Measurements from ENCODE around the gene RNASEH1.

DNA sequence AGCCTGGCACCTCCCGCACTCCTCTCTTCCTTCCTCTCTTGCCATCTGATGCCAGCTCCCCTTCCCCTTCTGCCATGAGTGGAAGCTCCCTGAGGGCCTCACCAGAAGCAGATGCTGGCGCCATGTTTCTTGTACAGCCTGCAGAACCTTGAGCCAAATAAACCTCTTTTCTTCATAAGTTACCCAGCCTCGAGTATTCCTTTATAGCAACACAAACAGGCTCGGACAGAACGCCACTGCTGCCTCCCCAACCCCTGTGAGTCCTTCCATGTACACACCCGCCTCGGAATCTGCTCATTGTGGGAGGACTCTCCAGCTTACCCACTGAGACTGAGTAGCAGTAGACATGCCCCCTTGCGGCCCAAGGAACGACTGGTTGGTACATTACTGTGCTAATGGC is 8.7 kb upstream of the RNASEH1 start:
- TF ChIP-seq, protein P1, sequence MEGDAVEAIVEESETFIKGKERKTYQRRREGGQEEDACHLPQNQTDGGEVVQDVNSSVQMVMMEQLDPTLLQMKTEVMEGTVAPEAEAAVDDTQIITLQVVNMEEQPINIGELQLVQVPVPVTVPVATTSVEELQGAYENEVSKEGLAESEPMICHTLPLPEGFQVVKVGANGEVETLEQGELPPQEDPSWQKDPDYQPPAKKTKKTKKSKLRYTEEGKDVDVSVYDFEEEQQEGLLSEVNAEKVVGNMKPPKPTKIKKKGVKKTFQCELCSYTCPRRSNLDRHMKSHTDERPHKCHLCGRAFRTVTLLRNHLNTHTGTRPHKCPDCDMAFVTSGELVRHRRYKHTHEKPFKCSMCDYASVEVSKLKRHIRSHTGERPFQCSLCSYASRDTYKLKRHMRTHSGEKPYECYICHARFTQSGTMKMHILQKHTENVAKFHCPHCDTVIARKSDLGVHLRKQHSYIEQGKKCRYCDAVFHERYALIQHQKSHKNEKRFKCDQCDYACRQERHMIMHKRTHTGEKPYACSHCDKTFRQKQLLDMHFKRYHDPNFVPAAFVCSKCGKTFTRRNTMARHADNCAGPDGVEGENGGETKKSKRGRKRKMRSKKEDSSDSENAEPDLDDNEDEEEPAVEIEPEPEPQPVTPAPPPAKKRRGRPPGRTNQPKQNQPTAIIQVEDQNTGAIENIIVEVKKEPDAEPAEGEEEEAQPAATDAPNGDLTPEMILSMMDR (IDR thresholded peaks at IDR 0.05; ENCODE audit: insufficient read depth, low read depth, low read length), result no peak
- no peak for TF ChIP-seq EZH2 (IDR thresholded peaks at IDR 0.05; ENCODE audit: insufficient read depth, low read length)
